GM12878 (cell line): ENCODE results near the gene MFAP2.

Experiments
- POLR2AphosphoS5 ChIP-seq: IDR thresholded peaks from 2 replicates; pipeline ENCODE4 v1.6.1; 2011; ENCODE audit warnings: mild to moderate bottlenecking, low read length, inconsistent platforms
- SUZ12 ChIP-seq: fragments of 200-600 bp; sonication (generic); IDR thresholded peaks from one replicate; pipeline ENCODE4 v1.6.1; 2018; ENCODE audit warnings: antibody characterized with exemption, mild to moderate bottlenecking; ENCODE audit not compliant: unreplicated experiment
- TF ChIP-seq, protein P1 (sequence below), 3 experiments: IDR thresholded peaks in 2 of 3; conservative IDR thresholded peaks in 1 of 3; 2 replicates each; pipeline ENCODE4 v1.5.1; 2011; ENCODE audit warnings: low read depth in 3 of 3, low read length in 3 of 3, mild to moderate bottlenecking in 3 of 3, control low read depth in 2 of 3, moderate library complexity in 2 of 3, inconsistent platforms in 1 of 3, mixed read lengths in 1 of 3; ENCODE audit not compliant: control insufficient read depth in 2 of 3, insufficient read depth in 1 of 3; ENCODE audit errors: extremely low read depth in 1 of 3
- TF ChIP-seq, protein P2 (sequence below): fragments of 450-650 bp; IDR thresholded peaks from 2 replicates; pipeline ENCODE4 v1.6.1; 2017; ENCODE audit warnings: mild to moderate bottlenecking

DNA sequence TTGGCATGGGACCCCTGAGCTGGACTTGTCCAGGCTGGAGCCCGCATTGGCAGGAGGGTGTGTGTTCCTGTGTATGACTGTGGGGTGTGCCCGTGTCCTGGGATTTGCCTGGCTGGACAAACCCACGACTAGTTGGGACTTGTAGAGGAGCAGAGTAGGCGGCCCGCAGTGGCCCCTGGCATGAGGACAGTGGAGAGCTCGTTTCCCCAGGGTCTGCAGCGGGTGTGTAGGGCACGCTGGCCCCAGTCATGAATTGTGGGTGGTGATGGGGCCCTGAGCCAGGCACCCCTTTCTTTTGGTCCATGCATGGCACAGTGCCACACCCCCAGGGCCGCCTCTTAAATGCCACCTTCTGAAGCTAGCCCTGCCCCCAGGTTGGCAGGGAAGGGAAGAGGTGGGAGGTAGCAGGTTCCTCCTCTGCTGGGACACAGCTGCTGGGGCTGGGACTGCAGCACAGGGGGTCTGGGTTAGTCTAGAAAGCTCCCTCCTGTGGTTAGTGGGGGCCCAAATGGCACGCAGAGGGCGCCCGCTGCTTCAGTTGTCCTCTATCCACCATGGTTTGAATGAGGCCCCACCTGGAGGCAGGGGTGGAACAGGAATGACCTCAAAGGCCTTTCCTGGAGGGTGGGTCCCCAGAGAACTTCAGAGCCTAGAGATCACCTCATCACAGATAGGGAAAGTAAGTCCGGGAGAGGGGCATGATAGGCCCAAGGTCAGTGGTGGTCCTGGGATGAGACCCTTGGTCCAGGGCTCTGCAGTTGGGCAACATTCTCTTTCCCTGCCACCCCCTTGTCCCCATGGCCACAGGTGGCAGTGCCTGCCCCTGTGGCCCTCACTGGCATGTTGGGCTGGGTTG lies 54.6 kb downstream of the MFAP2 start:
- TF ChIP-seq SUZ12: no peak
- TF ChIP-seq, protein P1, sequence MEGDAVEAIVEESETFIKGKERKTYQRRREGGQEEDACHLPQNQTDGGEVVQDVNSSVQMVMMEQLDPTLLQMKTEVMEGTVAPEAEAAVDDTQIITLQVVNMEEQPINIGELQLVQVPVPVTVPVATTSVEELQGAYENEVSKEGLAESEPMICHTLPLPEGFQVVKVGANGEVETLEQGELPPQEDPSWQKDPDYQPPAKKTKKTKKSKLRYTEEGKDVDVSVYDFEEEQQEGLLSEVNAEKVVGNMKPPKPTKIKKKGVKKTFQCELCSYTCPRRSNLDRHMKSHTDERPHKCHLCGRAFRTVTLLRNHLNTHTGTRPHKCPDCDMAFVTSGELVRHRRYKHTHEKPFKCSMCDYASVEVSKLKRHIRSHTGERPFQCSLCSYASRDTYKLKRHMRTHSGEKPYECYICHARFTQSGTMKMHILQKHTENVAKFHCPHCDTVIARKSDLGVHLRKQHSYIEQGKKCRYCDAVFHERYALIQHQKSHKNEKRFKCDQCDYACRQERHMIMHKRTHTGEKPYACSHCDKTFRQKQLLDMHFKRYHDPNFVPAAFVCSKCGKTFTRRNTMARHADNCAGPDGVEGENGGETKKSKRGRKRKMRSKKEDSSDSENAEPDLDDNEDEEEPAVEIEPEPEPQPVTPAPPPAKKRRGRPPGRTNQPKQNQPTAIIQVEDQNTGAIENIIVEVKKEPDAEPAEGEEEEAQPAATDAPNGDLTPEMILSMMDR (IDR thresholded peaks at IDR 0.05 in 2 of 3, conservative IDR thresholded peaks at IDR 0.05 in 1 of 3; ENCODE audit: control insufficient read depth in 2 of 3, extremely low read depth in 1 of 3, insufficient read depth in 1 of 3, low read depth in 3 of 3, low read length in 3 of 3): no peak
- TF ChIP-seq POLR2AphosphoS5: no peak
- TF ChIP-seq, protein P2, sequence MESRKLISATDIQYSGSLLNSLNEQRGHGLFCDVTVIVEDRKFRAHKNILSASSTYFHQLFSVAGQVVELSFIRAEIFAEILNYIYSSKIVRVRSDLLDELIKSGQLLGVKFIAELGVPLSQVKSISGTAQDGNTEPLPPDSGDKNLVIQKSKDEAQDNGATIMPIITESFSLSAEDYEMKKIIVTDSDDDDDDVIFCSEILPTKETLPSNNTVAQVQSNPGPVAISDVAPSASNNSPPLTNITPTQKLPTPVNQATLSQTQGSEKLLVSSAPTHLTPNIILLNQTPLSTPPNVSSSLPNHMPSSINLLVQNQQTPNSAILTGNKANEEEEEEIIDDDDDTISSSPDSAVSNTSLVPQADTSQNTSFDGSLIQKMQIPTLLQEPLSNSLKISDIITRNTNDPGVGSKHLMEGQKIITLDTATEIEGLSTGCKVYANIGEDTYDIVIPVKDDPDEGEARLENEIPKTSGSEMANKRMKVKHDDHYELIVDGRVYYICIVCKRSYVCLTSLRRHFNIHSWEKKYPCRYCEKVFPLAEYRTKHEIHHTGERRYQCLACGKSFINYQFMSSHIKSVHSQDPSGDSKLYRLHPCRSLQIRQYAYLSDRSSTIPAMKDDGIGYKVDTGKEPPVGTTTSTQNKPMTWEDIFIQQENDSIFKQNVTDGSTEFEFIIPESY: no peak
